GM19438 (cell line): ENCODE measurements around the gene CFAP100.
A peak's percentile ranks its signal among the peaks of the same experiment; 100 is the strongest.

Experiments used
- ATAC-seq: cut with Tn5 transposase; IDR thresholded peaks from one replicate; pipeline ENCODE4 v1.9.1; 2021; ENCODE audit warnings: low read depth; ENCODE audit not compliant: unreplicated experiment

The CFAP100 gene

DNA sequence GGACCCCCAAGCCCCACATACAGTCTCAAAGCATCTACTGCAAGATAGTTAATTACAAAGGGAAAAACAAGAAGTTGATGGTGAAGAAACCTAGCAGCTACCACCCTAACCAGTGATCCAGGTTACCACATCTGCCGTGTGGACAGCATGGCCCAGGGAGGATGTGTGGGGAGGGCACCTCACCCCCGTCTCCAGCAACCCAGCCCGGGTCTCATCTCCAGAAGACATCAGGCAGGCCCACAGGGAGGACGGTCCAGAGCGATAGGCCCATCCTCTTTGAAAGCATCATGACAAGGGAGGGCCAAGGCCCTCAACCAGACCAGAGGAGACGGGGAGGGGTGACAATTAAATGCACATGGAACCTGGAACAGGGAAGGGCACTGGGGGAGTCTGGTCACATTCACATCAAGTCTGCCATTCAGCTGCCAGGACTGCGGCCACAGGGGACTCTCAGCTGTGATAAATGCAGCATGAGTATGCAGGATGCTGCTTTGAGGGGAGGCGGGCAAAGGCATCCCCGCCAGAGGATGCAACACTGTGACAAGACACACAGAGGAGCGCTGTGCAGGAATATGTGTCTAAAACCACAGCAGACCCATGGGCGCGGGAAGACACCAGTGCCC is 62.2 kb downstream of the CFAP100 start:
- ATAC-seq, result no peak

DNA sequence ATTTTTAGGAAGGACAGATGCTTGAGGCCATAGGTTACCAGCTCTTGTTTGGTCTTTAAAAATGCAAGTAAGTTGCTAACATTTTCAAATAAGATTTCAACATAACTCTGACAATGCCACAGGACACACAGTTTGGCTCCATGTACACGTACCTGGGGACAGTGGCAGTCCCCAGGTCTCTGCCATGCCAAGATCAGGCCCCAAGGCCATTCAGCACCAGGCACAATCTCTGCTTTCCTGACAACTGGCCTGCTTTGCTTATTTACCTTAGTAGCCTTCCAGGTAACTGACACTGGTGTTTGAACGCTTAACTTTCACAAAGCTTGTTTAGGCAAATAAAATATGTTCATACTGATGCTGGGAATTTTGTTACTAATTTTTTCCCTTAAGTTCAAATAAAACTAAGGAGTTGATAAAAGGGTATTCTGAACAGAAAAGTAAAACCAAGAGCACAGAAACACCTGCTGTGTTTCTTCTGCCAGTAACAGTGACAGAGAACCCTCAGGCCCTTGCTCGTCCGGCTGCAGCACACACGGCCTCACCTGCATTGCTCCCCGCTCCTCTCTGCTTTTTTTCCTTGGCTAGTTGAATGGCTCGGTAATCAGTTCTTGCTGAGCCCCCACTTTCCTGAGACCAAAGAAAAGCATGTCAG is 64.5 kb downstream of the CFAP100 start:
- ATAC-seq, result no peak

DNA sequence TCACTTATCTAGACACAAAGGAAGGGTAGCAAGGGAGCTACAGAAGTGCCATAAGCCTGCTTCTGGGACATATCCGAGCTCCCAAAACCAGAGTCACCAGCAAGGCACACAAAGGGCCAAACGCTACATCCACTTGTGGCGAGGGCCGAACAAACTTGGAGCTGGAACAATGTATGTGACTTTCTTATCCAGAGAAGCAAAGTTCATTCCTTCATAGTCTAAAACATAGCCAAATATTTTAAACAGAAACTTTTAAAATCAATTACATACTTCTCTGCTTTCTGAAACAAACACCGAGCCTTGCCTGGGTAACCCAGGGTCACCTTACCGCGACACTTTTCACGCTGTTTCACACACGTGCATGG is 65.0 kb downstream of the CFAP100 start:
- ATAC-seq, result no peak

DNA sequence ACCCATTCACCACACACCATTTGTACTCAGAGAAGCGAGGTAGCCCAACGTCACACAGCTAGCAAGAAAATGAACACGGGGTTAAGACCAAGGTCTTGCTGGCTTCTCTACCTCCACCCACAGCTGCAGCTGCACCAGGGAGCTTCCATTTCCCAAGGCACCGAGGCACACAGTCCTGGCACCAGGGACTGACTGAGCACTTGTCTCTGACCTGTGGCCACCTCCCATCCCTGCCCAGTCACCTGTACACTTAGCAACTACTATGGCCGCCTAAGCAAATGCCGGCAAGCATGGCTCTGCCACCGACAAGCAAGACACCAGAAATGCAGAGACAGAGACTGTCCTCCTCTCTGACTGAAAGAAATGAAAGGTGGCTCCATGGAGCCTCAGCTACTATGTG is 65.7 kb downstream of the CFAP100 start:
- ATAC-seq, result no peak

DNA sequence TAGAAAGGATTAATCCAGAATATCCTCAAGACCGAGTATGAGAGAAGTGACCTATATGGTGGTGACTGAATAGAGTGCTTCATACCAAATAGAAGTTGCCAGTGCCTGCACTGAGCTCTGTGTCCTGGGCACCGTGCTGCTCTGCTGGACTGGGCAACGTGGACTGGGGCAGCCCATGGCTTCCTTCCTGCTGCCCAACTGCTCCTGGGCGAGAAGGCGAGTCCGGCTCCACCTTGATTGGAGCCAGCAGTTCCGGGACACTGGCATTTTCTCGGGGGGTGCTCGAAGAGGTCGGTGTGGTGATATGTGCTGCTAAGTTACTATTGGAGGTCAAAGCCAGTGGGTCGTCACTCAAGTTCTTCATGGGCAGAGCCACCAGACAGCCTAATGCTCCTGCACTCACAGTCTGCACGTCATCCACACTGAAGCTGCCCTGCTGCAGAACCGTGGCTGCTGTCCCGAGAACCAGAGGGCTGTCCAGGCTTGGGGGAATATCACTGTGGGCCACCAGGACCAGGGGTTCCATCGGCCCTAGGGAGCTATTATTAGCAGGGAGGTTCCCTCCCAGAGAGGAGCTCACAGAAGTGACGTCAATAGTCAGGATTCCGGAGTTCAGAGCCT is 66.9 kb downstream of the CFAP100 start:
- no peak for ATAC-seq

DNA sequence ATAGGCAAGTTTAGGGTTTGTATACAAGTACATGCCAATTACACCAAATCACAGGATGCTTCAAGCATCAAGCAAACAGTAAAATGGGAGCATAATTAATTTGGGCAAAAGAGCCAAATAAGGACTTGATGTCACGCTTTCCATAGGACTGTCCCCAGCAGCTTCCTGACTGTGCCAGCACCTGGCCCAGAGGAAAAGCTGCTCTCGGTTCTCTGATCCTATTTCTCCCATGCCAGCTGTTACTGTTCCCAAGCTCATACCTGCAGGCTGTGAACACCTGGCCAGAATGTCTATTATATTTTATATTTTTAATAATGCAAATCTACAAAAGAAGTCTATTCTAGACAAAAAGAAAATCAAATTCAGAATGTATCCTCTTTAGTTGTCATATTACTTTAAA is 68.8 kb downstream of the CFAP100 start:
- no peak for ATAC-seq

DNA sequence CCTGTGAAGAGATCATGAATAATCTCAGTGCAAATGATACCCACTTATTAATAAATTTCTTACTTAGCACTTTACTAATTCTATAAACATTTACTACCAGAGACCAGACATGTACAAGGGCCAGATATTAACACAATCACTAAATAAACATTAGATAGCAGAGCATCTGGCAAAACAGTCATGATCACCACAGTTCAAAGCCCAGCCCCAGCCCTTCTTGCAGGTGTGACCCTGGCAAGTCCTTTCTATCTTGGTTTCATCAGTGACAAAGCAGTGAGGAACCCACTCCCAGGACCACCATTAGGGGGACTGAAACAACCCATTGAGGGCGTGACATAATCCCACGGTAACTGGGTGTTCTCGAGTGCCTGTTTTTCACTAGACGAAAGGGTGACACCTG is 69.4 kb downstream of the CFAP100 start:
- ATAC-seq, result no peak

DNA sequence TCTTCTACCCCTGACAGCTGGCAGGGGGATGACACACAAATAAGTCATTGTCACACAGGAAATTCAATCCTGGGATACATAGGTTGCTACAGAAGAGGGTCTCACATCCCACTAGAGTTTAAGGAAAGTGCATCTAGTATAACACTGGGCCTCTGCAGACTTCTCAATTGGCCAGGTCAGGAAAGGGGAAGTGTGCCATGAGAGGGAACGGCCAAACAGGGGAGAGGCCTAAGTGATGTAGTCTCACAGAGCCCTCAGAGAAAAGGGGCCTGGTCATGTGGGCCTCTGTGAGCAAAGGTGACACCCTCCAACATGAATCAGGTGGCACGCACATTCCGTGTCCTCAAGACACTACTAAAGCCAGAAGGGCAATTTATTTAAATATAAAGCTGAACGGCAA is 69.8 kb downstream of the CFAP100 start:
- no peak for ATAC-seq

DNA sequence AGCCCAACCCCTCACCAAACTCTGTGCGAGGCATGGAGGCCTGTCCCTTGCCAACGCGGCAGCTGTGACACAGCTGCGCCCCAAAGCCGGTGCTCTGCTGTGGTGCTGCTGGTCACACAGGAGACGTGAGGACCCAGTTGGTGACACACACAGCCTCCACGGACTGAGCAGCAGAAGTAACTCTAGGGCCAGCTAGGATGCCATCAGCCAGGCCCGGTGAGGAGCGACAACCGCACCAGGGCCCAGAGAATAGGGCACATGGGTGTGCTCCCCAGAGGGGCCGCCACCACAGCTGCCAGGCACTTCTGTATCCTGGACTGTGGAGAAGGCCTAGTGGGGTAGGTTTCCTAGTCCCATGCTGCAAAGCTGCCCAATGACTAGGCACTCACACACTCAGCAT is 70.3 kb downstream of the CFAP100 start:
- ATAC-seq, result no peak

DNA sequence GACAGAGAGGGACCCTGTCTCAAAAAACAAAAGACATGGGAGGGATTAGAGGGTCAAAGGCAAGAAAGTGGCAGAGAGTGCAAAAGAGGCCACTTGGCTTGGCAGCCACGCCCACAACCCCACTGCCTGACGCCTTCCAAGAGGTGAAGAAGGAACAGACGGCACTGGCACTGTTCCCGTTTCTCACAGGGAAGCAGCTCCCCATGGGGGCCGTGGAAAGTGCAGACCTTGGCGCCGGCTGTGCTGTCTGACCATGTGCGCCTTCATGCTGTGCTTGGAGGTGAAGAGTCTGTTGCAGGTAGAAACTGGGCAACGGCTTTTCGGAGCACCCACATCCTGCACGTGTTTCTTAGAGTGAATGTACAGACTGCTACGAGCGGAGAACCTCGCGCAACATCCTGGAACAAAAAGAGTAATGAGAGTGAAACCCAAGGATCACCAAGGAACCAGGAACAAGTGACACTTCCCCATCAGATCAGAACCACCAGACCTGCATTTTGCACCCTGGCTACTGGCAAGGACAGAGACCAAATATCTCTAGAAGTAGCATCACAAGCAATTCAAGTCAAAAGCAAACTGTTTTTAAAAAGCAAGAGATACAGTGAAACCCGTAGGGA is 71.3 kb downstream of the CFAP100 start:
- no peak for ATAC-seq

DNA sequence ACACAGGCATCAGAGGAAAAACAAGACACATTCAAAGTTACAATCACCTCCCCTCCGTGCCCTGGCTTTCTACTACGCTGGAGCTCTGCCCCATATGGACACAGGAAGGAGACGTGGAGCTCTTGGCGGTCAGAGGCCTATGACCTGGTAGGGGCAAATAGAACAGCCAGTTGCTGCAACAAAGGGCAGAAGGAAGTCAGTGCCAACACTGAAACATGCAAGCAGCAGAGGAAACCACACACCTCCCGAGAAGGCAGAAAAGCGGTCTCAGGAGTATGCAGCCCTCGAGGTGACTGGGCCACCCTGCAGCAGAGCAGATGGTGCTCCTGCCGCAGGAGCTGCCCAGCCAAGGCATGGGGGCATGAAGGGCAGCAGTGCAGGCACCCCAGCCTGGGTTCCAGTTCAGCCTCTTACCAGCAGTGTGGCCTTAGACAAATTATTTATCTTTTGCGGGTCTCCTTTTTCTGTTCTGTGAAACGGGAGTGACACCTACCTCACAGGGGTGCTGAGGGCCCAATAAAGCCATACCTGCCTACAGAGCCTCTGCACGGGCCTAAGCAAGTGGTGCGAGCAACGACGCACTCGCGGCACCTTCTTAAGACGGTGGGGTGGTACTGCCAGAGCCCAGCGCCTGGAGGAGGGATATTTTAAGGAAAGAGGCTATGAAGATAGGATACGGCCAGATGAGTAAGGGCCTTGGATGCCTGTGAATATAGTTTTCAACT is 72.3 kb downstream of the CFAP100 start:
- no peak for ATAC-seq

DNA sequence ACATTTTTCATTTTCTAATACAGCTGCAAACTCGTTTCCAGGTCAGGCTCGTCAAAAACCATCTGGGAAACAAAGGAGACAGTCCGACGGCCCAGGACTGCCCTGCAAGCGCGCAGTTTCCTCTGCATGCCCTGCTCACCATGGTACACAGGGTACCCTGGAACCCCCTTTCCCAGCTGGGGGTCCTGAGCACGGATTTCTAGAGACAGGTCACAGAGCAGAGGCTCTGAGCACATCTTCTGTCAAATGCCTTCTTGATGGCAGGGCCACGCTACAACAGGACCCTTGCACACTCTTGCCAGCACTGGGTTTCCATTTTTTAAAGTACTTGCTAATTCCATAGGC is 72.9 kb downstream of the CFAP100 start:
- no peak for ATAC-seq

DNA sequence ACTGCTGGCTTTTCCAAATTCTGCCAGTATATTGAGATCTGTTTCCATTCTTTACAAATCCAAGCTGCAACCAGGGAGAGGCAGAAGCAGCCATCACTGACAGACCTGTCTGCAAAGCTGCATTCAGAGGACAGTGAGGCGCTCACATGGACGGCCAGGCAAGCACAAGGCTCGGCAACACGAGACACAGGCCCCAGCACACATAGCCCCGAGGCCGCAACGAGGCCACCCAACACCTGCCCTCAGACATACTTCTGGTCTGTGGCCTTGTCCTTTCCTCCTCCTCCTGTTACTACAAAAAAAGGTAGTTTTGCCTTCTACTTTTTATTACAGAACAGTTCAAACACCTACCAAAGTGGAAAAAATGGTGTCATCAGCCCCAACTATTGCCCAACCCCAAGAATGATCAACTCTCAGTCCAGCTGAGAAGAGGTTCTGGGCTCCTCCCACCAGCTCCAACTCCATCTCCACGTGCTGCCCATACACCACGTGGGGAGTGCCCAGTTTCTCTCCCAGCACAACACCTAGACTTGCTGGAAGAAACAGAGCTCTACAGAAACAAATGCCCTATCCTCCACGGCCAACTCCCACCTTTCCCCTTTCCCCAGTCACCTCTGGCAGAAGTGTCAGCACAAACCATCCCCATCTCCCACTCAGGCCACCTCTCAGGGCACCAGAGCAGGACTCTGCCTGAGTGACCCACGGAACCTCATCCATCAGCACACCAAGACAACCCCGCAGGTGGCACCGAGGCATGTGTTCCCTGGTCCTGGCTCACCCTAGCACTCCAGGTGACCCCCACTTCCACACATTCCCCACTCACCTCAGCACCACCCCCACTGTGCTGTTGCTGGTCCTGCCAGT is 73.6 kb downstream of the CFAP100 start:
- no peak for ATAC-seq

DNA sequence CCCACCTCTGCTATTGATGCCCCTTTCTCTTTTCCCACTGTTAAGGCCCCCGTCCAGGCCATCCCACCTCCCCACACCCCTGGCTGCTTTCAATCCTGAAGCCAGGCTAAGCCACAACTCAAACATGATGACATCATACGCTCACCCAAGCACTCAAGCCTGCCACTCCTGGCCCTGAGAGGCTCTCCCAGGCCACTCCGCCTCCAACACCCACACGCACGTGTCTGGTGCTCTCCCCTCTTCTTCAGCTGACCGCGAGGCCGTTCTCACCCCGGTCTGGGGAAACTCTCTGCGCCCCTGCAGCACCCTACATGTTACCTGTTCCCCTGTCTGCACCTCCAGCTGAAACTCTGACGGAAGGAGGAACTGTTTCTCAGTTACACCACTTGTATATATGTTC is 74.8 kb downstream of the CFAP100 start:
- ATAC-seq, result no peak

DNA sequence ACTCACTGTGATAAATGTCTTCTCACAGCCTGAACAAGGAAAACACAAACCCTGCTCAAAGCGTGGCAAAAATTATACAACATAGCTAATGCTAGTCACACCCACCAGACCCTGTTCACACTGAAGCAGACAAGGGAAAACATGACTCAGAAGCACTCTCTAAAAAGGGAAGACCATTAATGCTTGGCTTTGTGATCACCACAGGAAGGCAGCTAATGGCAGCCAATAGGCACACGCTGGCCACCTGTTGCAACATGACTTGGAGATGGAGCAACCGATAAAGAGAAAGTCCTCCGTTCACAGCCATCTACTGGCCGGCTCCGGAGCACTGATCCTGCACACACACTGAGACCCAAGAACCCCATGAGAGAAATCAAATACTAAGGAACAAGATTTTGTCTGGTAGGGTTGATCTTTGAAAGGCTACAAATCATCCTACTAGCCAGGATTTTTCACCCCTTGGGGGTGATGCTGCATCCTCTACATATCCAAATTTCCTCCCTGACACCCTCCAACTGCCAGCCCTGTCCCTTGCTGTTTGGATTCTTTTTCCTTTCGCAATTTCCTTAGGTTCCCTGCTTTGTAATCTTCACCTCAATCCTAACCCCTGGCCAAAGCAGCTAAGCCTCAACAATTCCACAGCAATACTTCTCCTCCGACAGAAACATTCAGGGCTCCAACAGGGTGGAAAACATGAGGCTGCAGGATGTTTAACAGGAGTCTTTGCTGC is 77.7 kb downstream of the CFAP100 start:
- no peak for ATAC-seq

DNA sequence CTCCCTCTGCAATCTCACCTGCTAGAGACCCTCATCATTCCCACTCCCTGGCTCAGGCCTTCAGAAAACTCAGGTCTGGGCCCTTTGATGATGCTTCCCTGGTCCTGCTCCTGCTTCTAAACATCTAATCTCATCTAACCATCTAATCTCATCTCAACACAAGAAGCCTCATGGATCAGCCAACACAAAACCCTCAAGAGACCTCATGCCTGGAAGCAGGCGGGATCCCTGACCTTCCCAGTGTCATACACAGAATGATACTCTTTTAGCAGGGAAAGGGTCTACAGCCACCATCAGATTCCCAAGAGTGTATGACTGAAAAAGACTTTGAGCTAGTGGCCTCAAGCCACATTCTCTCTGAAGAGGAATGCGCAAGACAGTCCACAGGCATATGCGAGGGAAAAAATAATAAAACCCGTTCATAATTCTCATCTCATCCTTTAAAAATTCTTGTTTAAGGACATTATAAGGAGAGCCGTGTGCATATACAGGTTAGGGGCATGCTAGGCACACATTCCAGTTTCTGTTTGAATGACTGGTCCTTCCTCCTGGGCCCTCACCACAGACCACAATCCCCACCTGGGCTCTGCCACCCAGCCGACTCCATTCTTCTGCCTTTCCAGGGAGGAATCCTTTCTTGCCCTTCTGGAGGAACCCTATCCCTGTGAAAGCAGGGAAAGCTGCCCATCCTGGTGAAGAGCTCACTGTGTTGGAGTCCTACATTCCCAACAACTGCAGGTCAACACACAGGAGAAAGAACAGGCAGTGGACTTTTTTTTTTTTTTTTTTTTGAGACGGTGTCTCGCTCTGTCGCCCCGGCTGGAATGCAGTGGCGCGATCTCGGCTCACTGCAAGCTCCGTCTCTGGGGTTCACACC is 78.8 kb downstream of the CFAP100 start:
- ATAC-seq, result no peak

DNA sequence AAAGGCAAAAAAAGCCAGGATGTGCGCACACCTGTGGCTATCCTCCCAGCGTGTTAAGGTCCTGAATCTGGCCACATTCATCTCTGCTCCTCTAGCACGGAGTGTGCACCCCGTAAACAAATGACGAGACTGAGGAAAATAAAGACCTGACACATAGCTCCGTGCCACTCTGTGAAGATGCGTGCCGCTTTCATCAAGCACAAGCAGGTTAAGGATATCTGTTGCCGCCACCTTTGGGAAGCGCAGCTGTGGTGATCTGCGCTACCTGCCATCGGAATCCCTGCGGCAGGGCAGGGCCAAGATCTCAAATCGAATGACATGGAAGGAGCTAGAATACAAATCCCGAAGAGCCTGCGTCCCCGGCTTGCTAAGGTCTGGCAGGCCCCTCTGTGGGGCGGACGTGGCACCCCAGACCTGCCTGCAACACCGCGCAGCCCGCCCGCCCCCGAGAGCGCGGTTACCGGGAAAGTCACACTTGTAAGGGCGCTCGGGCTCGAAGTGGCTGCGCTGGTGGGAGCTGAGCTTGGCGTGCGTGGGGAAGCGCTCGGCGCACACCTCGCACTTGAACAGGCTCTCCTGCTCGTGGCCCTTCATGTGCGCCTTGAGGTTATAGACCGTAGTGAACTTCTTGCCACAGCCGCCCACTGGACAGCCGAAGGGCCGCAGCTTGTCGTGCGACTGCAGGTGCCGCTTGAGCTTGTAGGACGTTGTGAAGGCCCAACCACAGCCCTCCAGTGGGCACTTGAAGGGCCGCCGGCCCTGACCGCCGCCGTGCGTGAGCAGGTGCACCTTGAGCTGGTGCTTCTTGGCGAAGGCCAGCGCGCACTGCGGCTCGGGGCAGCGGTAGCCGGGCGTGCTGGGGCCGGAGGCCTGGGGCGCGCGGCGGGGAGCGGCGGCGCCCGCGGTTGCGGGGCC is 80.0 kb downstream of the CFAP100 start:
- peak; percentile 17 for ATAC-seq
